C4-2B (cell line): ENCODE measurements around the gene WFIKKN2.
A peak's percentile ranks its signal among the peaks of the same experiment; 100 is the strongest.

Experiments used
- H3K27ac ChIP-seq: fragments of 450-650 bp; 2 replicates; pipeline ENCODE4 v1.5.1; 2017
- CTCF ChIP-seq: fragments of 450-650 bp; conservative IDR thresholded peaks from 2 replicates; pipeline ENCODE4 v1.5.1; 2017; ENCODE audit warnings: mild to moderate bottlenecking
- ZFX ChIP-seq: fragments of 450-650 bp; IDR thresholded peaks from 2 replicates; pipeline ENCODE4 v1.6.1; 2017

WFIKKN2 gene

GRCh38 chr17:50865060-50865867, 29.9 kb downstream of the WFIKKN2 start:
- H3K27ac ChIP-seq, result peak overlapping the region; percentile 99
- TF ChIP-seq CTCF (no peak), ZFX (no peak)

GRCh38 chr17:50865868-50866260, 30.5 kb downstream of the WFIKKN2 start:
- peak overlapping the region; percentile 99 for H3K27ac ChIP-seq
- TF ChIP-seq ZFX, result peak; percentile 64
- no peak for TF ChIP-seq CTCF

GRCh38 chr17:50866261-50866949, 31.0 kb downstream of the WFIKKN2 start, which contains the start of gene TOB1:
Gene TOB1, minus strand, starts transcription at chr17:50866354. Its CDS starts 2,337 bp downstream, at chr17:50864017.
- H3K27ac ChIP-seq, result peak within 1 kb of the TSS; percentile 99
- TF ChIP-seq CTCF, result no peak
- TF ChIP-seq ZFX, result no peak

- H3K27ac ChIP-seq, result peak overlapping the region; percentile 99
- TF ChIP-seq ZFX (peak; percentile 50; the same call in 1 of the 2 replicates), CTCF (no peak)
Observed at GRCh38 chr17:50866950-50867362, 31.6 kb downstream of the WFIKKN2 start.

GRCh38 chr17:50867363-50868139, 32.2 kb downstream of the WFIKKN2 start:
- H3K27ac ChIP-seq, result peak overlapping the region; percentile 99
- TF ChIP-seq ZFX, result peak; percentile 38; the same call in 1 of the 2 replicates
- TF ChIP-seq CTCF, result no peak

- TF ChIP-seq CTCF, result no peak
- TF ChIP-seq ZFX, result no peak
- H3K27ac ChIP-seq, result peak overlapping the region; percentile 99
Observed at GRCh38 chr17:50868140-50868438, 32.7 kb downstream of the WFIKKN2 start.

GRCh38 chr17:50868602-50869001, 33.2 kb downstream of the WFIKKN2 start:
- H3K27ac ChIP-seq, result peak overlapping the region; percentile 29; the same call in 1 of the 2 replicates
- TF ChIP-seq CTCF (no peak), ZFX (no peak)
